ENCODE results near the gene GPC3.

- no peak for TF ChIP-seq POLR2A (IDR thresholded peaks at IDR 0.05)
- TF ChIP-seq CTCF (IDR thresholded peaks at IDR 0.05), result no peak
These were observed 461.9 kb downstream of the GPC3 start for GRCh38 chrX:133523526-133523925.

Measured in right lobe of liver (tissue), 4 donors.